ENCODE data around the gene SERINC5. TPM values are rescaled to one million over a fixed set of nuclear protein-coding genes. Genes with fewer than 3 reads are reported as not detected.

The SERINC5 gene
- polyA plus RNA-seq, 1 of the 3 experiments (the other 2 are of a cell fraction), result 4.5 TPM

DNA sequence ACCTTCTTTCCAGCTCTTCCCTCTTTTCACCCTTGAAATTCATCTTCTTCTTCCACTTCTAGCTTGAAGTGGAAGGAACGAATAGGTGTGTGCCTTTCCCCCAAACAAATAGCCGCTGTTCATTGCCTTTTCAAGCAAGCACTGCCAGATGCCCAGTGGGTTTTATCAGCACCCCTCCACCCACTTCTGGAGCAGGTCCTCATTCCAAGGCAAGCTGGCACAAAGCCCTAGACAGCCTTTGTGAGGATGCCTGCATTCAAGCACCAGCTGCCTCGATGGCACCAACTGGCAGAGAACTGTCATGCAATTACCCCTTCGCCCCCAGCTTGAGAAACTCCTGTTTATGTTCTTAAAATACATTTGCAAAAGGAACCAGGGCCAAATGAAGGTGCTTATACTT lies 36.5 kb downstream of the SERINC5 start (continued):
- TF ChIP-seq, protein P1, sequence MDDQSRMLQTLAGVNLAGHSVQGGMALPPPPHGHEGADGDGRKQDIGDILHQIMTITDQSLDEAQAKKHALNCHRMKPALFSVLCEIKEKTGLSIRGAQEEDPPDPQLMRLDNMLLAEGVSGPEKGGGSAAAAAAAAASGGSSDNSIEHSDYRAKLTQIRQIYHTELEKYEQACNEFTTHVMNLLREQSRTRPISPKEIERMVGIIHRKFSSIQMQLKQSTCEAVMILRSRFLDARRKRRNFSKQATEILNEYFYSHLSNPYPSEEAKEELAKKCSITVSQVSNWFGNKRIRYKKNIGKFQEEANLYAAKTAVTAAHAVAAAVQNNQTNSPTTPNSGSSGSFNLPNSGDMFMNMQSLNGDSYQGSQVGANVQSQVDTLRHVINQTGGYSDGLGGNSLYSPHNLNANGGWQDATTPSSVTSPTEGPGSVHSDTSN (IDR thresholded peaks at IDR 0.05), result no peak
- TF ChIP-seq, protein P2, sequence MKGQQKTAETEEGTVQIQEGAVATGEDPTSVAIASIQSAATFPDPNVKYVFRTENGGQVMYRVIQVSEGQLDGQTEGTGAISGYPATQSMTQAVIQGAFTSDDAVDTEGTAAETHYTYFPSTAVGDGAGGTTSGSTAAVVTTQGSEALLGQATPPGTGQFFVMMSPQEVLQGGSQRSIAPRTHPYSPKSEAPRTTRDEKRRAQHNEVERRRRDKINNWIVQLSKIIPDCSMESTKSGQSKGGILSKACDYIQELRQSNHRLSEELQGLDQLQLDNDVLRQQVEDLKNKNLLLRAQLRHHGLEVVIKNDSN (IDR thresholded peaks at IDR 0.05; ENCODE audit: borderline replicate concordance, low read depth), result no peak
- TF ChIP-seq FOXM1 (IDR thresholded peaks at IDR 0.05; ENCODE audit: low read depth) (no peak), YY1 (IDR thresholded peaks at IDR 0.05; ENCODE audit: low read depth) (no peak), TCF12 (IDR thresholded peaks at IDR 0.05) (no peak), CHD2 (IDR thresholded peaks at IDR 0.05; ENCODE audit: low read length, partially characterized antibody) (no peak)
- TF ChIP-seq, protein P3, sequence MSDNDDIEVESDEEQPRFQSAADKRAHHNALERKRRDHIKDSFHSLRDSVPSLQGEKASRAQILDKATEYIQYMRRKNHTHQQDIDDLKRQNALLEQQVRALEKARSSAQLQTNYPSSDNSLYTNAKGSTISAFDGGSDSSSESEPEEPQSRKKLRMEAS (IDR thresholded peaks at IDR 0.05; ENCODE audit: low read depth), result no peak

DNA sequence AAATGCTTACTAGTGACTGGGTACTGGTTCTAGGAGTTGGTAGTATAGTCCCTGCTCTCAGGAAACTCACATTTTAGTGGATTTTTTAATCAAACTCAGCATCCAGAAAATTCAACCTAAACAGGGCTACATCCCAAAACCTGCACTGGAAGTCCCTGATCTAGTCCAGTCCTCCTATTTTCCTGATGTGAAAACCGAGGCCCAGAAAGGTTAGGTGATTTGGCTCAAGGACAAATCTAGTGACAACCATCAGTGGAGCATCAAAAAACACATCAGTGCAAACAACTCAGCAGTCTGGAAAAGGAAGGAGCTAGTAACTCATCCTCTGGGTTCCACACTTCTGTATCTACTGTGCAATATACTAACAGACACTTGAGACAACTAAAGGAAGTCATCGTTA lies 38.2 kb downstream of the SERINC5 start:
- POLR2A ChIA-PET, result interaction anchor here (1.3 kb wide), 1 partner anchor 12 kb away, joined by 6 read pairs; no protein-coding TSS in a partner anchor
- no peaks in the 10 kb centered on the region for H3F3A ChIP-seq (replicated peaks; ENCODE audit: insufficient read depth)

More for the DNA sequence above, 38.2 kb downstream of the SERINC5 start:
- Histone ChIP-seq H2AFZ (ENCODE audit: low read depth) (no peak overlapping the region), H3K9ac (no peak overlapping the region), H4K20me1 (ENCODE audit: insufficient read depth) (no peaks in the 10 kb centered on the region), H3K9me2 (no peaks in the 10 kb centered on the region), H3K79me2 (ENCODE audit: insufficient read depth) (peaks cover 3% of the 10 kb centered on the region; the same call in 1 of the 2 replicates), H3K4me1 (ENCODE audit: control insufficient read depth in 1 of 2, insufficient read depth in 2 of 2, low read depth in 1 of 2, low read length in 1 of 2) (peaks cover 0 to 4% of the 10 kb centered on the region in 2 experiments; a peak in 1 of 4 replicates), H3K4me3 (ENCODE audit: low read depth in 2 of 2, low read length in 1 of 2) (no peak overlapping the region), H3K36me3 (replicated peaks in 1 of 2; ENCODE audit: control insufficient read depth in 1 of 2, insufficient read depth in 2 of 2, low read length in 1 of 2) (no peaks in the 10 kb centered on the region), H3K27me3 (ENCODE audit: insufficient read depth) (no peaks in the 10 kb centered on the region), H3K9me3 (no peaks in the 10 kb centered on the region), H3K27ac (ENCODE audit: low read depth in 2 of 2, low read length in 1 of 2) (no peak overlapping the region), H3K4me2 (no peak overlapping the region)
- DNase-seq, result no peak
- 87% methylated on average over 2 of the region's 2 CpGs for WGBS (ENCODE audit: low lambda C conversion rate)
- CTCF ChIA-PET, result interaction anchor here (0.6 to 1.0 kb wide), 2 partner anchors 12 to 296 kb away, joined by 3 to 4 read pairs; no protein-coding TSS in a partner anchor
- TF ChIP-seq MEF2A (IDR thresholded peaks at IDR 0.05; ENCODE audit: borderline replicate concordance, low read depth) (no peak), FOXM1 (IDR thresholded peaks at IDR 0.05; ENCODE audit: low read depth) (no peak), SIN3A (IDR thresholded peaks at IDR 0.05; ENCODE audit: borderline replicate concordance, low read depth, low read length) (no peak)
- TF ChIP-seq, protein P4, sequence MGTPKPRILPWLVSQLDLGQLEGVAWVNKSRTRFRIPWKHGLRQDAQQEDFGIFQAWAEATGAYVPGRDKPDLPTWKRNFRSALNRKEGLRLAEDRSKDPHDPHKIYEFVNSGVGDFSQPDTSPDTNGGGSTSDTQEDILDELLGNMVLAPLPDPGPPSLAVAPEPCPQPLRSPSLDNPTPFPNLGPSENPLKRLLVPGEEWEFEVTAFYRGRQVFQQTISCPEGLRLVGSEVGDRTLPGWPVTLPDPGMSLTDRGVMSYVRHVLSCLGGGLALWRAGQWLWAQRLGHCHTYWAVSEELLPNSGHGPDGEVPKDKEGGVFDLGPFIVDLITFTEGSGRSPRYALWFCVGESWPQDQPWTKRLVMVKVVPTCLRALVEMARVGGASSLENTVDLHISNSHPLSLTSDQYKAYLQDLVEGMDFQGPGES (IDR thresholded peaks at IDR 0.05; ENCODE audit: low read depth, low read length), result no peak
- TF ChIP-seq, protein P2 (IDR thresholded peaks at IDR 0.05; ENCODE audit: borderline replicate concordance, low read depth), result no peak
- TF ChIP-seq, protein P5, sequence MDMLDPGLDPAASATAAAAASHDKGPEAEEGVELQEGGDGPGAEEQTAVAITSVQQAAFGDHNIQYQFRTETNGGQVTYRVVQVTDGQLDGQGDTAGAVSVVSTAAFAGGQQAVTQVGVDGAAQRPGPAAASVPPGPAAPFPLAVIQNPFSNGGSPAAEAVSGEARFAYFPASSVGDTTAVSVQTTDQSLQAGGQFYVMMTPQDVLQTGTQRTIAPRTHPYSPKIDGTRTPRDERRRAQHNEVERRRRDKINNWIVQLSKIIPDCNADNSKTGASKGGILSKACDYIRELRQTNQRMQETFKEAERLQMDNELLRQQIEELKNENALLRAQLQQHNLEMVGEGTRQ (IDR thresholded peaks at IDR 0.05; ENCODE audit: borderline replicate concordance, low read depth, low read length), result no peak
